Subcutaneous adipose tissue (tissue), 4 donors: ENCODE measurements around the gene DCTPP1. TPM values are rescaled to one million over a fixed set of nuclear protein-coding genes. Genes with fewer than 3 reads are reported as not detected.

Experiments used
- total RNA-seq, 4 donors: library from RNA; depleted of rRNA; stranded (reverse); fragments of >200 nt; gene quantifications; one replicate each; pipeline ENCODE4 v1.1.0, GENCODE V29; 2016
- TF ChIP-seq, protein P1 (sequence below): fragments of 450-650 bp; IDR thresholded peaks from one replicate; pipeline ENCODE4 v1.5.1; 2016; ENCODE audit warnings: low read depth, mild to moderate bottlenecking, control low read depth, antibody characterized with exemption, moderate library complexity

Gene DCTPP1
- total RNA-seq, 4 donors from 2014 or later = 8.8 to 20.1 (median 15.2) TPM

DNA sequence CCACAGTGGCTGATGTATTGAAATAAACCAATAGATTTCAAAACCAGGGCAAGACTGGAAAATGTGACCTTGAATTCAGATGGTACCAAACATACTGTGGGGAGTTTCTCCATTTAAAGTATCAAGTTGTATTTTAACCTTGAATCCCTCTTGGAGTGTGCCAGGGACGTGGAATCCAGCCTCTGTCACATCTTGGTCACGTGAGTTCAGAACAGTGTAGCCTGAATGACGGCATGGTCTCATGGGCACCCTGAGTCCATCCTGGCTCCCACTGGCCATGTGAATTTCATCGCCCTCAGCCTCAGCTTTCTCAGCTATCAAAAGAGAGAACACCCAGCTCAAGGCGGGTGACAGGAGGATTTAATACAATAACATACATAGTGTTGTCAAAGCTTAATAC is 15.7 kb downstream of the DCTPP1 start:
- TF ChIP-seq, protein P1, sequence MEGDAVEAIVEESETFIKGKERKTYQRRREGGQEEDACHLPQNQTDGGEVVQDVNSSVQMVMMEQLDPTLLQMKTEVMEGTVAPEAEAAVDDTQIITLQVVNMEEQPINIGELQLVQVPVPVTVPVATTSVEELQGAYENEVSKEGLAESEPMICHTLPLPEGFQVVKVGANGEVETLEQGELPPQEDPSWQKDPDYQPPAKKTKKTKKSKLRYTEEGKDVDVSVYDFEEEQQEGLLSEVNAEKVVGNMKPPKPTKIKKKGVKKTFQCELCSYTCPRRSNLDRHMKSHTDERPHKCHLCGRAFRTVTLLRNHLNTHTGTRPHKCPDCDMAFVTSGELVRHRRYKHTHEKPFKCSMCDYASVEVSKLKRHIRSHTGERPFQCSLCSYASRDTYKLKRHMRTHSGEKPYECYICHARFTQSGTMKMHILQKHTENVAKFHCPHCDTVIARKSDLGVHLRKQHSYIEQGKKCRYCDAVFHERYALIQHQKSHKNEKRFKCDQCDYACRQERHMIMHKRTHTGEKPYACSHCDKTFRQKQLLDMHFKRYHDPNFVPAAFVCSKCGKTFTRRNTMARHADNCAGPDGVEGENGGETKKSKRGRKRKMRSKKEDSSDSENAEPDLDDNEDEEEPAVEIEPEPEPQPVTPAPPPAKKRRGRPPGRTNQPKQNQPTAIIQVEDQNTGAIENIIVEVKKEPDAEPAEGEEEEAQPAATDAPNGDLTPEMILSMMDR = no peak

DNA sequence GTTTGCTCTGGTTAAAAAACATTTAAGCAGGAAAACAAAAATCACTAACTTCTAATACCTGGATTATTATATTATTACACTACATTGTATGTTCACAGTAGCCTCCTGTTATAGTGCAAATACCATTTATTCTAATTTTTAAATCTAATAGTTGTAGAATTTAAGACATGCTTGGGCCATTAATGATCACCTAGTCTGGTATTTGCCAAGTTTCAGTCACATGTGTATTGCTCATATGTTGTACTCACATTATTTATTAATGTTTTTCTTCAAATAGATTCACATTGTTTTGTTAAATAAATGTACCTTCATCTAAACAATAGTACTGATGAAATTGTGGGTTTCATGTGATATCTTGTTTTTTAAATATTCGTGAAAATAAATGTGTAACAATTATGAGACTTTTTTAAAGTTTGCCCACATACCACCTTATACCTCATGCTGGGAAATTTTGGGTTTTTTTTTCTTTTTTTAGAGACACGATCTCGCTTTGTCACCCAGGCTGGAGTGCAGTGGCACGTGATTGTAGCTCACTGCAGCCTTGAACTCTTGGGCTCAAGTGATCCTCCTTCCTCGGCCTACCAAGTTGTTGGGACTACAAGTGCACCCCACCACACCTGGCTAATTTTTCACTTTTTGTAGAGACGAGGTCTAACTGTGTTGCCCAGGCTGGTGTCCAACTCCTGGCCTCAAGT is 16.6 kb downstream of the DCTPP1 start:
- TF ChIP-seq, protein P1 = no peak

DNA sequence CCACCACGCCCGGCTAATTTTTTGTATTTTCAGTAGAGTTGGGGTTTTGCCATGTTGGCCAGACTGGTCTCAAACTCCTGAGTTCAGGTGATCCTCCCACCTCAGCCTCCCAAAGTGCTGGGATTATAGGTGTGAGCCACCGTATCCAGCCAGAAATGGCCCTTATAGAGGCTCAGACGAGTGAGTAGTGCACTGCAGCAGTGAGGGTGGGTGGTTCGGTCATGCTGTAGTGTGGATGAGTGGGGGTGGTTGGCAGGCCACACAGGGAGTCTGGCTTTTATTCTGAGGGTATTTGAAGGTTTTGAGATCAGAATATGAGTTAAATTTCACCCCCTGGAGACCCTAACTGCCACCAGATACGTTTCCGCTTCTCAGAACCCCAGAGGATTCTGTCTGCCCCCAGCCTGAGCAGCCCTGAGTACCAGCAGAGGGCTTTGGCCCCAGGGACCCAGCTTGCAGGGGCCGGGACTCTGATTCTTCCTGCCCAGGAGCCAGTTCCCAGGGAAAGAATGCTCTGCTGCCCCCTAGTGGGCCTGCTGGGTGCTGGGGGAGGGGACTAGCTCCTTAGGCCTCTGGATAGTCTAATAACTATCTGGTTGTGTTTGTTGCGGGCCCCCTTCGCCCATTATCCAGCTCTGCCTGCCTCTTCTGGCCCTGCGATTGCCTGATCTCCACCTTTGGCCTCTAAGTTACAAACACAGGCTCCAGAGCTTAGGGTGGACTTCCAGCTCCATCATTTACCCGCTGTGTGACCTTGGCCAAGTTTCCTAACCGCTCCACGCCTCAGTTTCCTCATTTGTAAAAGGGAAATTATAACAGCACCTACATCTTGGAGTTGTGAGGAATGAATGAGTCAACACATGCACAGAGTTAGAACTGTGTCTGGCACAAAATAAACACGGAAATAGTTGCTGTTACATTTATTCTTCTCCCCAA is 20.4 kb downstream of the DCTPP1 start:
- TF ChIP-seq, protein P1 = no peak

DNA sequence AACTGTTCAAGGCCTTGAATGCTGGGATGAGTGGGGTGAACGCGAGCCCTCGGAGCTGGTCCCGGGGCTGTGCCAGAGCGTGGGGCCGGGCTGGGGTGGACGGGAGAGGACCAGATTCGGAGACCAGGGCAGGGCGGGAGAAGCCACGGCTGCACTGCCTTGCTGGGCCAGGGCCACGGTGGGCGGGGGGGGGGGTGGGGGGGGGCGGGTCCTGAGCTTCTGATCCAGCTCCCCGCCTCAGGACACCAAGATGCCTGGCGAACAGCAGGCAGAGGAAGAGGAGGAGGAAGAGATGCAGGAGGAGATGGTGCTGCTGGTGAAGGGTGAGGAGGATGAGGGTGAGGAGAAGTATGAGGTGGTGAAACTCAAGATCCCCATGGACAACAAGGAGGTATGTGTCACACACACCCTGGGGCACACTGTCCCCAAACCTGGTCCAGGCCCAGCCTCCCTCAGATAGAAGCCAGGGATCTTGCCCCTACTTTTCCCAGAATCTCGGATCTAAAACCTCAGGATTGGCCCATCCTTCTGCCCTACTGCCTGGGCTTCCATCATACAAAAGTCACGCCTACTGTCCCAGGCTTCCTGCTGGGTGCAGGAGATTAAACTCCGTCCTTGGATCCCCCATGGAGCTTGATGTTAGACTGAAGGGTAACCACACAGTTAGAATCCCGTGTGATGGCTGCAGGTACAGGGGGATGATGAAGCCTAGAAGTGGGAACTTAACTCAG is 21.9 kb downstream of the DCTPP1 start:
- TF ChIP-seq, protein P1 = no peak

DNA sequence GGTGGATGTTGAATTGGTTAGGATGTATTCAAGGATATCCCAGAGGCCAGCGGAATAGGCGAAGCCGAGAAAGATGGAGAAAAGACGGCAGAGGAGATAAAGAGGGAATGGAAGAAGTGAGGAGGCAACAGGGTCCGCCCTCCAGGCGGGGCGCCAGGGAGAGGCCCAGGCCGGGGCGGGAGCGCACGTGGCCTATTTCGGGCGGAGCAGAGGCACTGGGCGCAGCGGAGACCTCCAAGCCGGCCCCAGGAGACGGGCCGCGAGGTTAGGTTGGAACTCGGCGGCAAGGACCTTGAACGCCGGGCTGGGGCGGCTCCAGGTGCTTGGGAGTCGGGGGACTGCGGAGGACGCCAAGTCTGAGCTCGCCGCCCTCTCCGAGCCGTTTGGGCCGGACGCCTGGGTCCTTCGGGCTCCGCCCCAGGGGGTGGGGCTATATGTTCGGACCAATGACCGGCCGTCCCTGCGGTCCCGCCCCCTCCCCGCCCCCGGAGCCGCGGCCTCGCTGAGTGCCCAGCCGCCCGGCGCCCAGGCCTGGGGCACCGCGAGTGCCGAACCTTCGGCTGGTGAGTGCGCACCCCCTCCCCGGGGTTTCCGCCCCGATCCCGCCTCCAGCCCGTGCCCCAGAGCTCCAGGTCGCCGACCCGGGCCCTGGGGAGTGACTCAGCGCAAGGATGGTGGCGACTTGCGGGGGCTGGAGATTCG is 22.6 kb downstream of the DCTPP1 start, which contains the start of gene ZNF771:
ZNF771 (plus strand) TSS at position 505 of the 702 bp plus-strand sequence. CDS start 448 bp downstream, outside the sequence.
- TF ChIP-seq, protein P1 = no peak

DNA sequence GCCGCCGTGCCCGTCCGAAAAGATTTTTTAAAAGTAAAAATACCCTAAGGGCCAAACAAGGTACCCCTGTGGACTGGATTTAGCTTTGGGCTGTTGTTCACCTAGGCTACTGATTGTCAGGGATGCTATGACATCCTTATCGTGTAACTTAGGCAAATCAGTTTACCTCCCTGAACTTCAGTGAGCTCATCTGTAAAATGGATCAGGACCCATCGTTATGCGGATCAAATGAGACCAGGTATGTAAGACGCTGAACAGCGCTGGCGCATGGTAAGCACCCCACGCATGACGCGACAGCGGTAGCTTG is 23.1 kb downstream of the DCTPP1 start:
- TF ChIP-seq, protein P1 = no peak
